Endodermal cell (in vitro differentiated cells): Measurements from ENCODE around the gene KRTAP20-2. TPM values are rescaled to one million over a fixed set of nuclear protein-coding genes. Genes with fewer than 3 reads are reported as not detected.

Experiments used
- DNase-seq: peaks from one replicate; pipeline ENCODE4 v3.0.0-alpha.2; 2017
- H3K27ac ChIP-seq: 2 replicates; pipeline ENCODE4 v1.5.1; 2013; ENCODE audit warnings: mild to moderate bottlenecking, low read depth, low read length, moderate library complexity
- H3K27me3 ChIP-seq: 2 replicates; pipeline ENCODE4 v1.6.1; 2013; ENCODE audit warnings: mild to moderate bottlenecking, low read length, moderate library complexity; ENCODE audit not compliant: insufficient read depth, control insufficient read depth, poor library complexity, severe bottlenecking
- H3K36me3 ChIP-seq: 2 replicates; pipeline ENCODE4 v1.7.0; 2013; ENCODE audit warnings: mild to moderate bottlenecking, low read length, moderate library complexity; ENCODE audit not compliant: control insufficient read depth, insufficient read depth
- H3K4me1 ChIP-seq: one replicate; pipeline ENCODE4 v1.7.0; 2013; ENCODE audit warnings: low read length; ENCODE audit not compliant: control insufficient read depth, insufficient read depth
- H3K4me3 ChIP-seq: 2 replicates; pipeline ENCODE4 v1.5.1; 2013; ENCODE audit warnings: mild to moderate bottlenecking, low read length, moderate library complexity
- H3K9ac ChIP-seq: 2 replicates; pipeline ENCODE4 v1.6.1; 2013; ENCODE audit warnings: mild to moderate bottlenecking, low read length, moderate library complexity; ENCODE audit not compliant: poor library complexity, severe bottlenecking; ENCODE audit errors: extremely low read depth
- H3K9me3 ChIP-seq: 2 replicates; pipeline ENCODE4 v1.6.1; 2013; ENCODE audit warnings: mild to moderate bottlenecking, low read length, moderate library complexity; ENCODE audit not compliant: control insufficient read depth
- H3K27ac Mint-ChIP-seq: 2 replicates; pipeline ENCODE4 v1.8.0; 2020; ENCODE audit warnings: mixed read lengths
- H3K27me3 Mint-ChIP-seq: 2 replicates; pipeline ENCODE4 v1.8.0; 2021; ENCODE audit warnings: mild to moderate bottlenecking, mixed read lengths; ENCODE audit not compliant: insufficient read depth
- H3K36me3 Mint-ChIP-seq: 2 replicates; pipeline ENCODE4 v1.8.0; 2020; ENCODE audit warnings: low read depth, mixed read lengths
- H3K4me1 Mint-ChIP-seq: 2 replicates; pipeline ENCODE4 v1.8.0; 2020; ENCODE audit warnings: mixed read lengths
- H3K4me3 Mint-ChIP-seq: 2 replicates; pipeline ENCODE4 v1.8.0; 2020; ENCODE audit warnings: mild to moderate bottlenecking, moderate library complexity, mixed read lengths
- H3K9me3 Mint-ChIP-seq: 2 replicates; pipeline ENCODE4 v1.8.0; 2020; ENCODE audit warnings: mild to moderate bottlenecking, mixed read lengths
- WGBS, 2 experiments: methylation state at CpG; one replicate each; pipeline versions ENCODE4 v1.1.5 to v1.1.7; 2013; ENCODE audit warnings: missing lambda C conversion rate in 2 of 2, mixed read lengths in 1 of 2; ENCODE audit not compliant: insufficient coverage in 1 of 2, insufficient read length in 1 of 2; 5-methylcytosine and 5-hydroxymethylcytosine counted together
- total RNA-seq, 2 donors: library from RNA; stranded (reverse); fragmentation: NEBNext Ultra II Directional in 1 of 2; extraction: Animal tissue kit (Norgen Biotek cat#: 25700) in 1 of 2; gene quantifications; 2 replicates in 1 of 2; 3 replicates in 1 of 2; pipeline ENCODE4 v1.2.1, GENCODE V29; 2021
- TF ChIP-seq, protein P1 (sequence below): fragments of 200-600 bp; sonication (generic); conservative IDR thresholded peaks from 2 replicates; pipeline ENCODE4 v1.5.0; 2021; ENCODE audit warnings: antibody characterized with exemption, mild to moderate bottlenecking

The KRTAP20-2 gene
- total RNA-seq, 2 donors from 2014 or later = not detected

DNA sequence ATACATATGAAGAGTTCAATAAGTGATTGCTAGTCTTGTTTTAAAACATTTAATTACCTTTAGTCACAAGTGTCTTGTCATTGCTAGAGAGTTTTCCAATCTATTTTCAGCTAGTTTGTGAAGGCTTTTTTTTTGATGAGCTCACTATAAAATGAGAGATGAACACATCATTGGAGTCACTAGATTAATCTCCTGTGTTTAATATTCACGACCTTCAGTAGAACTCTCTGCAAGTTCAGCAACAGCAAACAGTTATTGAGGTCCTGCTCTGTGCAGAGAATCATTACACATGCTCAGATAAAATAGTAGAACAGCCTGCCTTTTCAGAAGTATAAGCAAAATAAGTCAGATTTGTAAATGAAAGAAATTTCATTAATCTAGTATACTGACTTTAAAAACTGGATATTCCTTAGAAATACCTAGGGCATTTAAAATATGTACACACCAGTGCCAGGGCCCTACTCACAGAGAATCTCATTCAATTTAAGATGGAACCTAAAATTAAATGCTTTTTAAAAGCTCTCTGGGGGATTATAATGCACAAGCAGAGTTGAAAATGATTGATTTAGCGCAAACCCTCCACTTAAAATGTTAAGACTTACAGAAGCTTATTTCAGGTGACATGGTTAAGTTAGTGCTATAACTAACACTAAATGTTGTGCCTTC, 38.1 kb downstream of the KRTAP20-2 start:
- H3K27ac Mint-ChIP-seq = no peak overlapping the region
- Histone ChIP-seq H3K9ac (no peak overlapping the region), H3K27ac (no peak overlapping the region), H3K27me3 (no peaks in the 10 kb centered on the region), H3K4me3 (no peak overlapping the region), H3K4me1 (no peaks in the 10 kb centered on the region), H3K9me3 (peaks cover 4% of the 10 kb centered on the region), H3K36me3 (no peaks in the 10 kb centered on the region)
- DNase-seq = no peak
- no peaks in the 10 kb centered on the region for H3K4me1 Mint-ChIP-seq
- TF ChIP-seq, protein P1, sequence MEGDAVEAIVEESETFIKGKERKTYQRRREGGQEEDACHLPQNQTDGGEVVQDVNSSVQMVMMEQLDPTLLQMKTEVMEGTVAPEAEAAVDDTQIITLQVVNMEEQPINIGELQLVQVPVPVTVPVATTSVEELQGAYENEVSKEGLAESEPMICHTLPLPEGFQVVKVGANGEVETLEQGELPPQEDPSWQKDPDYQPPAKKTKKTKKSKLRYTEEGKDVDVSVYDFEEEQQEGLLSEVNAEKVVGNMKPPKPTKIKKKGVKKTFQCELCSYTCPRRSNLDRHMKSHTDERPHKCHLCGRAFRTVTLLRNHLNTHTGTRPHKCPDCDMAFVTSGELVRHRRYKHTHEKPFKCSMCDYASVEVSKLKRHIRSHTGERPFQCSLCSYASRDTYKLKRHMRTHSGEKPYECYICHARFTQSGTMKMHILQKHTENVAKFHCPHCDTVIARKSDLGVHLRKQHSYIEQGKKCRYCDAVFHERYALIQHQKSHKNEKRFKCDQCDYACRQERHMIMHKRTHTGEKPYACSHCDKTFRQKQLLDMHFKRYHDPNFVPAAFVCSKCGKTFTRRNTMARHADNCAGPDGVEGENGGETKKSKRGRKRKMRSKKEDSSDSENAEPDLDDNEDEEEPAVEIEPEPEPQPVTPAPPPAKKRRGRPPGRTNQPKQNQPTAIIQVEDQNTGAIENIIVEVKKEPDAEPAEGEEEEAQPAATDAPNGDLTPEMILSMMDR = no peak
- H3K9me3 Mint-ChIP-seq = peaks cover 50% of the 10 kb centered on the region
- 80 to 88% methylated on average over 1 to 2 of the region's 2 CpGs for WGBS, 2 experiments
- no peaks in the 10 kb centered on the region for H3K27me3 Mint-ChIP-seq
- H3K36me3 Mint-ChIP-seq = no peaks in the 10 kb centered on the region
- no peak overlapping the region for H3K4me3 Mint-ChIP-seq

DNA sequence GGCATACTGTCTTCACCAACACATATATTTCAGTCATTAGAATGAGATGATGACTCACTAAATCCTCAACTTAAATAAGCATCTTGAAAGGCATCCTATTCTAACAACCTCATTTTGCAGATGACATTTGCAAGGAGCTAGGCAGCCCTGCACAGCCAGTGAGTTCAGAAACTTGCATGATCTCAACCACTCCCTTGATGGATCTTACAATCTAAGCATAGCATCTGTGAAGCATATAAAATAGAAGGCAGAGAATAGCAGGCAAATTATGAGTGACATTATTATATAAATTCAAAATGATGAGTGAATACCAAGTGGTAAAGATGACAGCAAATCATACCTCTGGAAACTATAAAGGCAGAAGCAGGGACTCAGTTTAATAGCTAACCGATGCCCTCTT, 39.3 kb downstream of the KRTAP20-2 start:
- H3K27ac ChIP-seq = no peak overlapping the region
- no peak overlapping the region for H3K9ac ChIP-seq
- DNase-seq = no peak
- peaks cover 4% of the 10 kb centered on the region for H3K9me3 ChIP-seq
- Mint-ChIP-seq H3K9me3 (peaks cover 39% of the 10 kb centered on the region), H3K27ac (no peak overlapping the region), H3K27me3 (no peaks in the 10 kb centered on the region), H3K4me3 (no peak overlapping the region), H3K36me3 (no peaks in the 10 kb centered on the region), H3K4me1 (no peaks in the 10 kb centered on the region)
- no peaks in the 10 kb centered on the region for H3K27me3 ChIP-seq
- TF ChIP-seq, protein P1 = no peak
- no peak overlapping the region for H3K4me3 ChIP-seq
- 86 to 89% methylated on average over 1 of the region's 1 CpG for WGBS, 2 experiments
- no peaks in the 10 kb centered on the region for H3K36me3 ChIP-seq
- H3K4me1 ChIP-seq = no peaks in the 10 kb centered on the region

- H3K4me1 Mint-ChIP-seq = no peaks in the 10 kb centered on the region
- Histone ChIP-seq H3K27ac (no peak overlapping the region), H3K36me3 (no peaks in the 10 kb centered on the region), H3K27me3 (no peaks in the 10 kb centered on the region), H3K4me3 (no peak overlapping the region), H3K9me3 (no peaks in the 10 kb centered on the region), H3K9ac (no peak overlapping the region), H3K4me1 (no peaks in the 10 kb centered on the region)
- no peaks in the 10 kb centered on the region for H3K27me3 Mint-ChIP-seq
- TF ChIP-seq, protein P1 = no peak
- H3K36me3 Mint-ChIP-seq = no peaks in the 10 kb centered on the region
- H3K27ac Mint-ChIP-seq = no peak overlapping the region
- no peak for DNase-seq
- no peak overlapping the region for H3K4me3 Mint-ChIP-seq
- H3K9me3 Mint-ChIP-seq = peaks cover 23% of the 10 kb centered on the region
These were observed 41.7 kb downstream of the KRTAP20-2 start for GRCh38 chr21:30676737-30677136.
